Trophoblast cell (in vitro differentiated cells and primary cell): ENCODE results near the gene ZNF121. TPM values are rescaled to one million over a fixed set of nuclear protein-coding genes. Genes with fewer than 3 reads are reported as not detected.

Source experiments
- DNase-seq, 2 donors: peaks; one replicate each; pipeline ENCODE4 v3.0.0-alpha.2; 2016
- H2AFZ ChIP-seq: 2 replicates; pipeline ENCODE4 v1.6.1; 2013; ENCODE audit warnings: low read length, moderate library complexity, mild to moderate bottlenecking; ENCODE audit not compliant: insufficient read depth, poor library complexity
- H2AK5ac ChIP-seq: 2 replicates; pipeline ENCODE4 v1.6.1; 2013; ENCODE audit warnings: mild to moderate bottlenecking, low read length
- H2BK120ac ChIP-seq: 2 replicates; pipeline ENCODE4 v1.6.1; 2013; ENCODE audit warnings: low read length, mild to moderate bottlenecking, moderate library complexity; ENCODE audit not compliant: insufficient read depth, poor library complexity
- H2BK12ac ChIP-seq: 2 replicates; pipeline ENCODE4 v1.6.1; 2013; ENCODE audit warnings: mild to moderate bottlenecking, low read length, moderate library complexity
- H2BK5ac ChIP-seq: 2 replicates; pipeline ENCODE4 v1.6.1; 2013; ENCODE audit warnings: low read length, low read depth, moderate library complexity, mild to moderate bottlenecking; ENCODE audit not compliant: poor library complexity
- H3K14ac ChIP-seq: 2 replicates; pipeline ENCODE4 v1.6.1; 2013; ENCODE audit warnings: mild to moderate bottlenecking, low read length
- H3K18ac ChIP-seq: 2 replicates; pipeline ENCODE4 v1.6.1; 2013; ENCODE audit warnings: mild to moderate bottlenecking, low read length
- H3K23ac ChIP-seq: 2 replicates; pipeline ENCODE4 v1.6.1; 2013; ENCODE audit warnings: low read length
- H3K27ac ChIP-seq: 2 replicates; pipeline ENCODE4 v1.5.1; 2013; ENCODE audit warnings: low read depth, mild to moderate bottlenecking, inconsistent platforms, low read length, moderate library complexity
- H3K27me3 ChIP-seq: 2 replicates; pipeline ENCODE4 v1.6.1; 2013; ENCODE audit warnings: inconsistent platforms, mild to moderate bottlenecking, low read length, moderate library complexity; ENCODE audit not compliant: insufficient read depth
- H3K36me3 ChIP-seq, 2 experiments: 1 replicate in 1 of 2; 2 replicates in 1 of 2; pipeline ENCODE4 v1.6.1; 2013; ENCODE audit warnings: low read length in 2 of 2, mild to moderate bottlenecking in 2 of 2, moderate library complexity in 1 of 2; ENCODE audit not compliant: insufficient read depth in 2 of 2, control insufficient read depth in 1 of 2
- H3K4ac ChIP-seq: 2 replicates; pipeline ENCODE4 v1.6.1; 2013; ENCODE audit warnings: low read depth, mild to moderate bottlenecking, low read length, moderate library complexity
- H3K4me1 ChIP-seq, 2 experiments: 1 replicate in 1 of 2; 2 replicates in 1 of 2; pipeline ENCODE4 v1.6.1; 2013; ENCODE audit warnings: low read length in 2 of 2, mild to moderate bottlenecking in 2 of 2, moderate library complexity in 1 of 2; ENCODE audit not compliant: insufficient read depth in 2 of 2, control insufficient read depth in 1 of 2
- H3K4me2 ChIP-seq: 2 replicates; pipeline ENCODE4 v1.6.1; 2013; ENCODE audit warnings: inconsistent platforms, mild to moderate bottlenecking, low read length, moderate library complexity
- H3K4me3 ChIP-seq: 2 replicates; pipeline ENCODE4 v1.5.1; 2013; ENCODE audit warnings: mild to moderate bottlenecking, low read depth, low read length, inconsistent platforms
- H3K79me1 ChIP-seq: one replicate; pipeline ENCODE4 v1.6.1; 2013; ENCODE audit warnings: low read length
- H3K79me2 ChIP-seq: 2 replicates; pipeline ENCODE4 v1.6.1; 2013; ENCODE audit warnings: low read length, mild to moderate bottlenecking; ENCODE audit not compliant: control insufficient read depth, insufficient read depth, poor library complexity
- H3K9ac ChIP-seq: 2 replicates; pipeline ENCODE4 v1.6.1; 2013; ENCODE audit warnings: mild to moderate bottlenecking, low read length
- H3K9me3 ChIP-seq: 2 replicates; pipeline ENCODE4 v1.6.1; 2013; ENCODE audit warnings: low read depth, mild to moderate bottlenecking, control low read depth, inconsistent platforms, low read length; ENCODE audit not compliant: insufficient read depth
- H4K12ac ChIP-seq: 2 replicates; pipeline ENCODE4 v1.6.1; 2013; ENCODE audit warnings: low read depth, mild to moderate bottlenecking, low read length, moderate library complexity
- H4K8ac ChIP-seq: 2 replicates; pipeline ENCODE4 v1.6.1; 2013; ENCODE audit warnings: low read depth, mild to moderate bottlenecking, low read length, moderate library complexity
- H4K91ac ChIP-seq: one replicate; pipeline ENCODE4 v1.6.1; 2013; ENCODE audit warnings: low read depth, mild to moderate bottlenecking, low read length, moderate library complexity
- WGBS: extraction: QIAGEN DNeasy Blood & Tissue Kit; methylation state at CpG from one replicate; pipeline ENCODE4 v1.1.7; 2013; ENCODE audit warnings: missing lambda C conversion rate; ENCODE audit not compliant: insufficient read length, insufficient coverage; ENCODE audit errors: extremely low coverage; 5-methylcytosine and 5-hydroxymethylcytosine counted together
- polyA plus RNA-seq: library from polyadenylated mRNA; stranded (reverse); fragments of 200-250 nt; gene quantifications from 2 replicates; pipeline ENCODE4 v1.2.3, GENCODE V29; 2013

ZNF121 gene
- 24.2 and 25.1 TPM in 2 replicates for polyA plus RNA-seq

GRCh38 chr19:9584073-9584833 is at the start of gene ZNF121:
Gene ZNF121, minus strand, starts transcription at chr19:9584504. Its CDS starts 16,407 bp downstream, at chr19:9568097.
- H3K14ac ChIP-seq, result peak within 1 kb of the TSS; percentile 79
- peak within 1 kb of the TSS; percentile 67 for H3K4me2 ChIP-seq
- peak within 1 kb of the TSS; percentile 65 for H2AFZ ChIP-seq
- peak within 1 kb of the TSS; percentile 44 for H2BK120ac ChIP-seq
- no peaks in the 10 kb centered on the region for H3K27me3 ChIP-seq
- H2BK12ac ChIP-seq, result no peak within 1 kb of the TSS
- peak within 1 kb of the TSS; percentile 81 for H4K91ac ChIP-seq
- H4K12ac ChIP-seq, result peak within 1 kb of the TSS; percentile 63
- peaks cover 22% of the 10 kb centered on the region for H3K79me2 ChIP-seq
- H3K23ac ChIP-seq, result no peak within 1 kb of the TSS
- no CpG with 5 or more reads among the region's 51 CpGs for WGBS
- peak within 1 kb of the TSS; percentile 97 for H3K9ac ChIP-seq
- peaks cover 6% of the 10 kb centered on the region for H3K79me1 ChIP-seq
- H3K9me3 ChIP-seq, result peaks cover under 1% of the 10 kb centered on the region
- DNase-seq, result peak; percentile 68 to 88
- peak within 1 kb of the TSS; percentile 98 for H3K4ac ChIP-seq
- peak within 1 kb of the TSS; percentile 51 for H3K27ac ChIP-seq
- H2AK5ac ChIP-seq, result peak within 1 kb of the TSS; percentile 3
- H4K8ac ChIP-seq, result peak within 1 kb of the TSS; percentile 90
- H3K18ac ChIP-seq, result peak within 1 kb of the TSS; percentile 71
- peaks cover 2% of the 10 kb centered on the region in 2 experiments for H3K36me3 ChIP-seq
- peak within 1 kb of the TSS; percentile 97 for H3K4me3 ChIP-seq
- H2BK5ac ChIP-seq, result peak within 1 kb of the TSS; percentile 28
- H3K4me1 ChIP-seq, result peaks cover 0 to 6% of the 10 kb centered on the region in 2 experiments

GRCh38 chr19:9627856-9628255 is 43.6 kb upstream of the ZNF121 start:
- H3K14ac ChIP-seq, result no peak overlapping the region
- no peak overlapping the region for H3K23ac ChIP-seq
- H3K79me1 ChIP-seq, result no peaks in the 10 kb centered on the region
- H3K4ac ChIP-seq, result no peak overlapping the region
- no peak overlapping the region for H3K18ac ChIP-seq
- no peaks in the 10 kb centered on the region for H3K9me3 ChIP-seq
- no peak for DNase-seq
- H4K91ac ChIP-seq, result no peak overlapping the region
- H3K36me3 ChIP-seq, result peaks cover 0 to 7% of the 10 kb centered on the region in 2 experiments
- no peak overlapping the region for H2AFZ ChIP-seq
- no peak overlapping the region for H4K8ac ChIP-seq
- H2AK5ac ChIP-seq, result no peak overlapping the region
- no peaks in the 10 kb centered on the region for H3K27me3 ChIP-seq
- H3K9ac ChIP-seq, result no peak overlapping the region
- H2BK5ac ChIP-seq, result no peak overlapping the region
- no peaks in the 10 kb centered on the region for H3K4me1 ChIP-seq
- no peak overlapping the region for H2BK12ac ChIP-seq
- H4K12ac ChIP-seq, result no peak overlapping the region
- H3K79me2 ChIP-seq, result no peaks in the 10 kb centered on the region
- no peak overlapping the region for H2BK120ac ChIP-seq
- no peak overlapping the region for H3K4me3 ChIP-seq
- no peak overlapping the region for H3K4me2 ChIP-seq
- WGBS, result no CpG with 5 or more reads among the region's 2 CpGs
- H3K27ac ChIP-seq, result no peak overlapping the region

DNA sequence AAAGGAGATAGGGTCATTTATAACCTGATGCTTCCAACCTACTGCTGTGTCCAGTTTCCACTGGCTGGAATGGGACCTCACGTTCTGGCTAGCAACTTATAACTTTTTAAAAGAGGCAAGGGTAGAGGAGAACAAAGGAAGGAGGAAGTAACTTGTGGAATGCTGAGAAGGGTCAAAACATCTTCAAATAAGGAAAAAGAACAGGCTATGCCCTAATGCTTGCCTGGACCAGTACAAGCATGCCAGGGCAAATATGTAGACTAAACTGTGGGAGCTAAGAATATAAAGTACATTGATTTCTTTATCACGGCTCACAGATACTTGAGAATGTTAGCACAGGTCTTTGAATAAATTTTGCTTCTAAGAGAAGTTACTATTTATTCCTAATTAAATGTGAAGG is 38.2 kb upstream of the ZNF121 start:
- Histone ChIP-seq H2BK120ac (no peak overlapping the region), H2BK5ac (no peak overlapping the region), H4K91ac (no peak overlapping the region), H2BK12ac (no peak overlapping the region), H3K4ac (no peak overlapping the region), H4K12ac (no peak overlapping the region), H3K79me2 (peaks cover 8% of the 10 kb centered on the region), H3K36me3 (peaks cover 10 to 18% of the 10 kb centered on the region in 2 experiments), H3K18ac (no peak overlapping the region), H3K23ac (no peak overlapping the region), H3K9ac (no peak overlapping the region), H3K4me3 (no peak overlapping the region), H3K27me3 (no peaks in the 10 kb centered on the region), H3K4me2 (no peak overlapping the region), H3K4me1 (peaks cover 5 to 6% of the 10 kb centered on the region in 2 experiments), H3K9me3 (no peaks in the 10 kb centered on the region), H3K27ac (peak overlapping the region; percentile 73), H3K79me1 (peaks cover 9% of the 10 kb centered on the region), H4K8ac (no peak overlapping the region), H2AK5ac (no peak overlapping the region), H3K14ac (no peak overlapping the region), H2AFZ (no peak overlapping the region)
- no CpG with 5 or more reads among the region's 2 CpGs for WGBS
- no peak for DNase-seq

GRCh38 chr19:9621156-9622037 is 37.1 kb upstream of the ZNF121 start, which contains the start of gene ZNF561:
Gene ZNF561, minus strand, starts transcription at chr19:9621232. Its CDS starts 1,776 bp downstream, at chr19:9619456.
- WGBS, result no CpG with 5 or more reads among the region's 33 CpGs
- Histone ChIP-seq H3K4me2 (peak within 1 kb of the TSS; percentile 75), H3K4ac (peak within 1 kb of the TSS; percentile 64), H2AFZ (peak within 1 kb of the TSS; percentile 62), H2BK120ac (peak within 1 kb of the TSS; percentile 86), H4K91ac (peak within 1 kb of the TSS; percentile 86), H3K23ac (no peak within 1 kb of the TSS), H4K12ac (peak within 1 kb of the TSS; percentile 90), H3K14ac (peak within 1 kb of the TSS; percentile 74), H3K79me1 (peaks cover 9% of the 10 kb centered on the region), H3K18ac (peak within 1 kb of the TSS; percentile 94), H3K9ac (peak within 1 kb of the TSS; percentile 93), H4K8ac (peak within 1 kb of the TSS; percentile 86), H2BK12ac (peak within 1 kb of the TSS; percentile 38), H3K4me1 (peaks cover 5 to 6% of the 10 kb centered on the region in 2 experiments), H3K36me3 (peaks cover 16 to 28% of the 10 kb centered on the region in 2 experiments), H3K27me3 (no peaks in the 10 kb centered on the region), H2AK5ac (peak within 1 kb of the TSS; percentile 33), H3K9me3 (no peaks in the 10 kb centered on the region), H3K27ac (peak within 1 kb of the TSS; percentile 91), H3K4me3 (peak within 1 kb of the TSS; percentile 87), H2BK5ac (peak within 1 kb of the TSS; percentile 90), H3K79me2 (peaks cover 8% of the 10 kb centered on the region)
- DNase-seq, result peak; percentile 76 to 86
